ENCODE results near the gene SLCO4C1.
"Not testable (repeated sequence)": the region's sequence is repeated elsewhere in the genome, so short reads cannot be mapped to it uniquely, and the experiment has no call there.

The SLCO4C1 gene, protein sequence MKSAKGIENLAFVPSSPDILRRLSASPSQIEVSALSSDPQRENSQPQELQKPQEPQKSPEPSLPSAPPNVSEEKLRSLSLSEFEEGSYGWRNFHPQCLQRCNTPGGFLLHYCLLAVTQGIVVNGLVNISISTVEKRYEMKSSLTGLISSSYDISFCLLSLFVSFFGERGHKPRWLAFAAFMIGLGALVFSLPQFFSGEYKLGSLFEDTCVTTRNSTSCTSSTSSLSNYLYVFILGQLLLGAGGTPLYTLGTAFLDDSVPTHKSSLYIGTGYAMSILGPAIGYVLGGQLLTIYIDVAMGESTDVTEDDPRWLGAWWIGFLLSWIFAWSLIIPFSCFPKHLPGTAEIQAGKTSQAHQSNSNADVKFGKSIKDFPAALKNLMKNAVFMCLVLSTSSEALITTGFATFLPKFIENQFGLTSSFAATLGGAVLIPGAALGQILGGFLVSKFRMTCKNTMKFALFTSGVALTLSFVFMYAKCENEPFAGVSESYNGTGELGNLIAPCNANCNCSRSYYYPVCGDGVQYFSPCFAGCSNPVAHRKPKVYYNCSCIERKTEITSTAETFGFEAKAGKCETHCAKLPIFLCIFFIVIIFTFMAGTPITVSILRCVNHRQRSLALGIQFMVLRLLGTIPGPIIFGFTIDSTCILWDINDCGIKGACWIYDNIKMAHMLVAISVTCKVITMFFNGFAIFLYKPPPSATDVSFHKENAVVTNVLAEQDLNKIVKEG

DNA sequence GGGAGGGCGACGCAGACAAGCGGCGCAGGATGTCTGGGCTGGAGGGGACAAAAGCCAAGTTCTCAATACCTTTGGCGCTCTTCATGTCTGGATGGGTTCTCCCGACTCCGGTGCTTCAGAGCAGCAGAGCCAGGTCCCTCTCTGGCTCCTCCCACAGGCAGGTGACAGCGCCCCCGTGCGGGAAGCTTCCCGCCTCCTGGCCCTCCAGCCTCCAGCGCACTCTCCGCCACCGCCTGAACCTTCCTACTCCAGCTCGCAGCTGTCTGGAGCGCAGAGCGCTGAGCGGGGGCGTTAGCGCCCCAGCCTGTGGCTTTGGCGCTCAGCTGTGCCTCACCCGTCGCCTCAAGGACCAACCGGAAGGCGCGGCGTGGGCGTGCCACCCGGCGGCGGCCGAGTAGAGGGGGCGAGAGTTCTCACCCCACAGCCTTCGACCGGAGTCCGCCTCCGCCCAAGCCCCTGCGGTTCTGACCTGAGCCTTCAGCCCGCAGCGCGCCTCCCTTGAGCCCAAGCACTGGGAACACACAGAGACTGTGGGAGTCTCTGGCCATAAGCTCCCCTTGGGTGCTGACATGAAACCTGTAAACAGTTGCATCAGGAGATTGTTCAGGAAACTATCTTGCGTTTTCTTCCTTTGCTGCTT is at the start of gene SLCO4C1:
TSS of gene SLCO4C1 (minus strand) at position 107 of the 640 bp plus-strand sequence. CDS start at position 85, 22 bp downstream.
- no peak within 1 kb of the TSS for H3K27ac ChIP-seq (ENCODE audit: low read length)
- no peak within 1 kb of the TSS for H3K4me2 ChIP-seq (ENCODE audit: insufficient read depth, low read length)
- H2AFZ ChIP-seq (ENCODE audit: low read depth, low read length): no peak within 1 kb of the TSS

DNA sequence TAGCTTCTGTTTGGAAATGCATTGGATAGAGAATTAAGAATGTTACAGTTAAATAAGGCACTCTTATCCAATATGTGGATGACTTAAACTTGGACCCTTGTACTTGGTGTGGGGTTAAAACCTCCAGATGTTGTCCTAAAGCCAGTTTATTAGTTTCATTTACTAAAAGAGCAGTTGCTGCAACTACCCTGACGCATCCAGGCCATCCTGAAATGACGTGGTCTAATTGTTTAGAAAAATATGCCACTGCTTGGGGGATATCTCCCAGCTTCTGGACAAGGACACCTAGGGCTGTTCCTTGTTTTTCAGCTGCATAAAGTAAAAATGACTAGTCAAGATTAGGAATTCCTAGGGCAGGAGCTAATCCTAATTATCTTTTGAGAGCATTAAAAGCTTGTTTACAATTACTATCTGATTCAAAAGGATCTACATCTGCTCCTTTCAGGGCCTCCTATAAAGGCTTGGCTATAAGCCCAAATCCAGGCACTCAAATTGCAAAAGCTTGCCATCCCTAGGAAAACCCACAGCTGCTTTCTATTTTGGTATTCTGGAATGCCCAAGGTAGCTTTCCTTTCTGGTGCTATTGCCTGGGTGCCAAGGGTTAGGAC is 45.7 kb upstream of the SLCO4C1 start:
- no peaks in the 10 kb centered on the region for H3K27me3 ChIP-seq (ENCODE audit: insufficient read depth, low read length, poor library complexity)
- H2AFZ ChIP-seq (ENCODE audit: low read depth, low read length): no peak overlapping the region
- no peak overlapping the region for H3K27ac ChIP-seq (ENCODE audit: low read length)
- TF ChIP-seq, protein P1, sequence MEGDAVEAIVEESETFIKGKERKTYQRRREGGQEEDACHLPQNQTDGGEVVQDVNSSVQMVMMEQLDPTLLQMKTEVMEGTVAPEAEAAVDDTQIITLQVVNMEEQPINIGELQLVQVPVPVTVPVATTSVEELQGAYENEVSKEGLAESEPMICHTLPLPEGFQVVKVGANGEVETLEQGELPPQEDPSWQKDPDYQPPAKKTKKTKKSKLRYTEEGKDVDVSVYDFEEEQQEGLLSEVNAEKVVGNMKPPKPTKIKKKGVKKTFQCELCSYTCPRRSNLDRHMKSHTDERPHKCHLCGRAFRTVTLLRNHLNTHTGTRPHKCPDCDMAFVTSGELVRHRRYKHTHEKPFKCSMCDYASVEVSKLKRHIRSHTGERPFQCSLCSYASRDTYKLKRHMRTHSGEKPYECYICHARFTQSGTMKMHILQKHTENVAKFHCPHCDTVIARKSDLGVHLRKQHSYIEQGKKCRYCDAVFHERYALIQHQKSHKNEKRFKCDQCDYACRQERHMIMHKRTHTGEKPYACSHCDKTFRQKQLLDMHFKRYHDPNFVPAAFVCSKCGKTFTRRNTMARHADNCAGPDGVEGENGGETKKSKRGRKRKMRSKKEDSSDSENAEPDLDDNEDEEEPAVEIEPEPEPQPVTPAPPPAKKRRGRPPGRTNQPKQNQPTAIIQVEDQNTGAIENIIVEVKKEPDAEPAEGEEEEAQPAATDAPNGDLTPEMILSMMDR (IDR thresholded peaks at IDR 0.05; ENCODE audit: borderline replicate concordance, extremely low read depth, low read length, poor library complexity, severe bottlenecking): no peak
- TF ChIP-seq EZH2 (IDR thresholded peaks at IDR 0.05; ENCODE audit: borderline replicate concordance, low read depth, low read length, severe bottlenecking): no peak
- DNase-seq: no peak
- no peak overlapping the region for H3K9ac ChIP-seq (ENCODE audit: low read depth, low read length)
- no peak overlapping the region for H3K4me3 ChIP-seq (ENCODE audit: low read depth in 1 of 2, low read length in 2 of 2)
- H4K20me1 ChIP-seq (ENCODE audit: insufficient read depth, low read length): no peaks in the 10 kb centered on the region
- H3K36me3 ChIP-seq (ENCODE audit: insufficient read depth, low read length): no peaks in the 10 kb centered on the region
- H3K4me2 ChIP-seq (ENCODE audit: insufficient read depth, low read length): no peak overlapping the region
- no peak for ATAC-seq (ENCODE audit: insufficient read depth, low read depth)
- no peaks in the 10 kb centered on the region for H3K4me1 ChIP-seq (ENCODE audit: insufficient read depth, low read length)
- no peaks in the 10 kb centered on the region for H3K79me2 ChIP-seq (ENCODE audit: insufficient read depth, low read length)
- H3K9me3 ChIP-seq (ENCODE audit: insufficient read depth, low read length, severe bottlenecking): no peaks in the 10 kb centered on the region

More for the DNA sequence above, at the start of gene SLCO4C1:
- no peaks in the 10 kb centered on the region for H3K9me3 ChIP-seq (ENCODE audit: insufficient read depth, low read length, severe bottlenecking)
- H3K4me1 ChIP-seq (ENCODE audit: insufficient read depth, low read length): no peaks in the 10 kb centered on the region
- TF ChIP-seq, protein P1 (IDR thresholded peaks at IDR 0.05; ENCODE audit: borderline replicate concordance, extremely low read depth, low read length, poor library complexity, severe bottlenecking): no peak
- no peak for TF ChIP-seq EZH2 (IDR thresholded peaks at IDR 0.05; ENCODE audit: borderline replicate concordance, low read depth, low read length, severe bottlenecking)
- no peak within 1 kb of the TSS for H3K4me3 ChIP-seq (ENCODE audit: low read depth in 1 of 2, low read length in 2 of 2)
- DNase-seq: no peak
- no peak; the same call in 2 of the 3 replicates for ATAC-seq (ENCODE audit: insufficient read depth, low read depth)
- H3K79me2 ChIP-seq (ENCODE audit: insufficient read depth, low read length): no peaks in the 10 kb centered on the region
- no peaks in the 10 kb centered on the region for H3K27me3 ChIP-seq (ENCODE audit: insufficient read depth, low read length, poor library complexity)
- H4K20me1 ChIP-seq (ENCODE audit: insufficient read depth, low read length): no peaks in the 10 kb centered on the region
- H3K36me3 ChIP-seq (ENCODE audit: insufficient read depth, low read length): no peaks in the 10 kb centered on the region
- H3K9ac ChIP-seq (ENCODE audit: low read depth, low read length): no peak within 1 kb of the TSS

DNA sequence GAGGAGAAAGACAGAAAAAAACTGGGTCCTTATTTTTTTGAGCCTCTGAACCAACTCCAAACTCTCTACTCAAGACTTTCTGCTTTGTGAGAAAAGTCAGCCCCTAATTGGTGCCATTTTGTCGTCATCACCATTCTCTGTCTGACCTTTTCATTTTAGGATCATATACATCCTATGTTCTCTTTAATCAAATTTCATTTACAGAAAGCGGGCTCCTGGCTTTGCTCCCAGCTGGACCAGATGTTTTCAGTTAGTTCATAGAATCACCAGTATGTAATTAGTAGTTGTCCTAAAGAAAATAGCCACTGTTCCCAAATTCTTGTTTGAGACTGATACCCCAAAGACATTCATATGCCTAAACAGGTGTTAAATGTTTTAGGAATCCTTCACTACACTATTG is 28.6 kb upstream of the SLCO4C1 start:
- Histone ChIP-seq H3K9me3 (ENCODE audit: insufficient read depth, low read length, severe bottlenecking) (no peaks in the 10 kb centered on the region), H3K4me3 (ENCODE audit: low read depth in 1 of 2, low read length in 2 of 2) (no peak overlapping the region), H4K20me1 (ENCODE audit: insufficient read depth, low read length) (no peaks in the 10 kb centered on the region), H3K27ac (ENCODE audit: low read length) (no peak overlapping the region), H3K4me1 (ENCODE audit: insufficient read depth, low read length) (no peaks in the 10 kb centered on the region), H3K9ac (ENCODE audit: low read depth, low read length) (no peak overlapping the region), H2AFZ (ENCODE audit: low read depth, low read length) (no peak overlapping the region), H3K79me2 (ENCODE audit: insufficient read depth, low read length) (no peaks in the 10 kb centered on the region), H3K36me3 (ENCODE audit: insufficient read depth, low read length) (no peaks in the 10 kb centered on the region), H3K27me3 (ENCODE audit: insufficient read depth, low read length, poor library complexity) (no peaks in the 10 kb centered on the region), H3K4me2 (ENCODE audit: insufficient read depth, low read length) (no peak overlapping the region)
- no peak for DNase-seq
- TF ChIP-seq, protein P1 (IDR thresholded peaks at IDR 0.05; ENCODE audit: borderline replicate concordance, extremely low read depth, low read length, poor library complexity, severe bottlenecking): no peak
- no peak for TF ChIP-seq EZH2 (IDR thresholded peaks at IDR 0.05; ENCODE audit: borderline replicate concordance, low read depth, low read length, severe bottlenecking)
- ATAC-seq (ENCODE audit: insufficient read depth, low read depth): no peak

DNA sequence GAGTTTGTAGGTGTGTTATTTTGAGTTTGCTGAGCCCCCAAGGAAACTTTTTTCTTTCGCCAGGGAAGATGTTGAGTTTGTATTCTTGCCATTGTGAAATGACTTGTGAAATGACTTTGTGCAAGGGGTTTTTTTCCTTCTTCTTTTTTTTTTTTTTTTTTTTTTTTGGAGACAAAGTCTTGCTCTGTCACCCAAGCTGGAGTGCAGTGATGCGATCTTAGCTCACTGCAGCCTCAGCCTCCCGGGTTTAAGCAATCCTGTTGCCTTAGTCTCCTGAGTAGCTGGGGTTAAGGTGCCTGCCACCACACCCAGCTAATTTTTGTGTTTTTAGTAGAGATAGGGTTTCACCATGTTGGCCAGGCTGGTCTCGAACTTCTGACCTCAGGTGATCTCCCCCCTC is 22.7 kb upstream of the SLCO4C1 start:
- DNase-seq; H3K79me2 ChIP-seq (ENCODE audit: insufficient read depth, low read length); H3K9me3 ChIP-seq (ENCODE audit: insufficient read depth, low read length, severe bottlenecking); H3K4me2 ChIP-seq (ENCODE audit: insufficient read depth, low read length); H3K9ac ChIP-seq (ENCODE audit: low read depth, low read length); H3K27ac ChIP-seq (ENCODE audit: low read length); H2AFZ ChIP-seq (ENCODE audit: low read depth, low read length); ATAC-seq (ENCODE audit: insufficient read depth, low read depth); H3K4me3 ChIP-seq (ENCODE audit: low read depth in 1 of 2, low read length in 2 of 2); H4K20me1 ChIP-seq (ENCODE audit: insufficient read depth, low read length); H3K27me3 ChIP-seq (ENCODE audit: insufficient read depth, low read length, poor library complexity); H3K36me3 ChIP-seq (ENCODE audit: insufficient read depth, low read length); H3K4me1 ChIP-seq (ENCODE audit: insufficient read depth, low read length): not testable (repeated sequence)

Measured in DND-41 (cell line).